GM06990 (cell line): Measurements from ENCODE around the gene SETD1A.

Experiments
- DNase-seq: peaks from one replicate; pipeline ENCODE4 v3.0.0-alpha.2; 2011; ENCODE audit not compliant: insufficient read length; ENCODE audit errors: extremely low read depth
- H3K27me3 ChIP-seq: replicated peaks from 2 replicates; pipeline ENCODE4 v1.6.0; 2011; ENCODE audit warnings: low read length; ENCODE audit not compliant: control insufficient read depth, insufficient read depth
- H3K36me3 ChIP-seq: 2 replicates; pipeline ENCODE4 v1.5.1; 2011; ENCODE audit warnings: low read length; ENCODE audit not compliant: control insufficient read depth, insufficient read depth
- H3K4me3 ChIP-seq: replicated peaks from 2 replicates; pipeline ENCODE4 v1.5.1; 2011; ENCODE audit warnings: low read depth, mild to moderate bottlenecking, control low read depth, low read length
- CTCF ChIP-seq: IDR thresholded peaks from 2 replicates; pipeline ENCODE4 v1.5.1; 2011; ENCODE audit warnings: low read length, control low read depth, mild to moderate bottlenecking, inconsistent platforms; ENCODE audit not compliant: insufficient read depth, poor library complexity, severe bottlenecking

The SETD1A gene

GRCh38 chr16:30998852-30999761 is 41.6 kb downstream of the SETD1A start:
- Histone ChIP-seq H3K4me3 (no peak overlapping the region), H3K27me3 (no peaks in the 10 kb centered on the region; the same call in 1 of the 2 replicates), H3K36me3 (no peaks in the 10 kb centered on the region)
- no peak for TF ChIP-seq CTCF
- no peak for DNase-seq

- TF ChIP-seq CTCF = no peak
- Histone ChIP-seq H3K27me3 (no peaks in the 10 kb centered on the region; the same call in 1 of the 2 replicates), H3K4me3 (no peak overlapping the region), H3K36me3 (no peaks in the 10 kb centered on the region)
- DNase-seq = no peak
Measured at GRCh38 chr16:31000671-31001382, 43.3 kb downstream of the SETD1A start.

- DNase-seq = no peak
- TF ChIP-seq CTCF = no peak
- no peaks in the 10 kb centered on the region for H3K36me3 ChIP-seq
- no peak overlapping the region for H3K4me3 ChIP-seq
- H3K27me3 ChIP-seq = no peaks in the 10 kb centered on the region; the same call in 1 of the 2 replicates
Measured at GRCh38 chr16:31001507-31002249, 44.1 kb downstream of the SETD1A start.

- no peaks in the 10 kb centered on the region for H3K36me3 ChIP-seq
- no peak for TF ChIP-seq CTCF
Measured at GRCh38 chr16:31002250-31002700, 44.7 kb downstream of the SETD1A start.

GRCh38 chr16:31002862-31003341 is 45.3 kb downstream of the SETD1A start:
- no peak for TF ChIP-seq CTCF
- DNase-seq = no peak
- no peaks in the 10 kb centered on the region; the same call in 1 of the 2 replicates for H3K27me3 ChIP-seq

More at GRCh38 chr16:31002250-31002700, 44.7 kb downstream of the SETD1A start:
- no peak for DNase-seq
- Histone ChIP-seq H3K4me3 (no peak overlapping the region), H3K27me3 (no peaks in the 10 kb centered on the region; the same call in 1 of the 2 replicates)

More at GRCh38 chr16:31002862-31003341, 45.3 kb downstream of the SETD1A start:
- Histone ChIP-seq H3K4me3 (no peak overlapping the region), H3K36me3 (no peaks in the 10 kb centered on the region)
